Measurements from ENCODE around the gene TPGS1.
A peak's percentile ranks its signal among the peaks of the same experiment; 100 is the strongest.

Gene TPGS1

DNA sequence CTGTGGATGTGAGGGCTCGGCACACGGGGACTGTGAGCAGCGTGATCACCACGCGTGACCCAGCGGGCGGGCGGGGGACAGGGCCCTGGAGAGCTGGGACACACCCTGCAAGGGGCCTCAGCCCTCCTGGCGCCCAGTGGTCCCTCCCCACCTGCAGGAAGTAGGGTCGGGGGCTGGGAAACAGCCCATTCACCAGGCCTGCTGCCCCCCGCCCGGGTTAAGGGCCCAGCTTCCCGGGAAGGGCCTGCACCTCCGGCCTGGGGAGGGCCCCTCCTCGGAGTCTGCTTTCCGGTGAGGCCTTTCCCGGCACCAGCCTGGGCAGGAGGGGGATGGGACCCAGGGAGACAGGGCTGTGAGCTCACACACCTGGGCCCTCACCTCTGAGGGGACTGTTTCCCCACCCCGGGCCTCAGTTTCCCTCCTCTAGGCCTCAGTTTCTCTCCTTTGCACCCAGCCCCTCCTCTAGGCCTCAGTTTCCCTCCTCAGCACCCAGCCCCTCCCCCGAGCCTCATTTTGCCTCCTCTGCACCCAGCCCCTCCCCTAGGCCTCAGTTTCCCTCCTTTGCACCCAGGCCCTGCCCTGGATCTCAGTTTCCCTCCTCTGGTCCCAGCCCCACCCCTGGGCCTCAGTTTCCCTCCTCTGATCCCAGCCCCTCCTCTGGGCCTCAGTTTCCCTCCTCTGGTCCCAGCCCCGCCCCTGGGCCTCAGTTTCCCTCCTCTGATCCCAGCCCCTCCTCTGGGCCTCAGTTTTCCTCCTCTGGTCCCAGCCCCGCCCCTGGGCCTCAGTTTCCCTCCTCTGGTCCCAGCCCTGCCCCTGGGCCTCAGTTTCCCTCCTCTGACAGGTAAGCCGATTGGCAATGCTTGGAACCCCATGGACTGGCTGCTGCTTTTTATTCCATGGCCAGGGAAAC, 12.9 kb upstream of the TPGS1 start:
- Histone ChIP-seq H3K9me3 (ENCODE audit: severe bottlenecking) (no peaks in the 10 kb centered on the region), H3K36me3 (ENCODE audit: low read depth) (no peaks in the 10 kb centered on the region), H3K4me1 (ENCODE audit: insufficient read depth, poor library complexity, severe bottlenecking) (no peaks in the 10 kb centered on the region), H3K27me3 (ENCODE audit: insufficient read depth, poor library complexity, severe bottlenecking) (peaks cover 15% of the 10 kb centered on the region), H3K4me3 (ENCODE audit: severe bottlenecking) (no peak overlapping the region), H3K27ac (ENCODE audit: poor library complexity, severe bottlenecking) (no peak overlapping the region)
- TF ChIP-seq, protein P1, sequence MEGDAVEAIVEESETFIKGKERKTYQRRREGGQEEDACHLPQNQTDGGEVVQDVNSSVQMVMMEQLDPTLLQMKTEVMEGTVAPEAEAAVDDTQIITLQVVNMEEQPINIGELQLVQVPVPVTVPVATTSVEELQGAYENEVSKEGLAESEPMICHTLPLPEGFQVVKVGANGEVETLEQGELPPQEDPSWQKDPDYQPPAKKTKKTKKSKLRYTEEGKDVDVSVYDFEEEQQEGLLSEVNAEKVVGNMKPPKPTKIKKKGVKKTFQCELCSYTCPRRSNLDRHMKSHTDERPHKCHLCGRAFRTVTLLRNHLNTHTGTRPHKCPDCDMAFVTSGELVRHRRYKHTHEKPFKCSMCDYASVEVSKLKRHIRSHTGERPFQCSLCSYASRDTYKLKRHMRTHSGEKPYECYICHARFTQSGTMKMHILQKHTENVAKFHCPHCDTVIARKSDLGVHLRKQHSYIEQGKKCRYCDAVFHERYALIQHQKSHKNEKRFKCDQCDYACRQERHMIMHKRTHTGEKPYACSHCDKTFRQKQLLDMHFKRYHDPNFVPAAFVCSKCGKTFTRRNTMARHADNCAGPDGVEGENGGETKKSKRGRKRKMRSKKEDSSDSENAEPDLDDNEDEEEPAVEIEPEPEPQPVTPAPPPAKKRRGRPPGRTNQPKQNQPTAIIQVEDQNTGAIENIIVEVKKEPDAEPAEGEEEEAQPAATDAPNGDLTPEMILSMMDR (IDR thresholded peaks at IDR 0.05; ENCODE audit: poor library complexity, severe bottlenecking) = no peak
- DNase-seq (ENCODE audit: low spot score) (no peak), ATAC-seq (ENCODE audit: low read depth) (no peak; the same call in 2 of the 3 replicates)

DNA sequence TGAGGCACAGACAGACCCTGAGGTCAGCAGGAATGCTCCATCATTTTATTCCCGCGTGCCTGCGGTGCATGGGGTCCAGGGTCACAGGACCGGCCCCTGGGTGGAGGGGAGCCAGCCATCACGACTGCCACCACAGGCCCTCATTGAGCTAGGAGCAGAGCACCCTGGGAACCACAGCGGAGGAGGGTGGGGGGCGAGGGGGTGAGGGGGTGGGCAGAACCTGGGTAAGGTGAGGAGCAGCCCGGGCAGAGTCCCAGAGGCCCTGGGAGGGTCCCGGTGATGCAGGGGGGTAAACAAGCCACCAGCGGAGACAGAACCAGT, 12.3 kb upstream of the TPGS1 start:
- ATAC-seq (ENCODE audit: low read depth) (no peak), DNase-seq (ENCODE audit: low spot score) (no peak)
- Histone ChIP-seq H3K4me3 (ENCODE audit: severe bottlenecking) (no peak overlapping the region), H3K4me1 (ENCODE audit: insufficient read depth, poor library complexity, severe bottlenecking) (no peaks in the 10 kb centered on the region), H3K27me3 (ENCODE audit: insufficient read depth, poor library complexity, severe bottlenecking) (peaks cover 15% of the 10 kb centered on the region), H3K27ac (ENCODE audit: poor library complexity, severe bottlenecking) (no peak overlapping the region), H3K9me3 (ENCODE audit: severe bottlenecking) (no peaks in the 10 kb centered on the region), H3K36me3 (ENCODE audit: low read depth) (no peaks in the 10 kb centered on the region)
- TF ChIP-seq, protein P1 (IDR thresholded peaks at IDR 0.05; ENCODE audit: poor library complexity, severe bottlenecking) = no peak

DNA sequence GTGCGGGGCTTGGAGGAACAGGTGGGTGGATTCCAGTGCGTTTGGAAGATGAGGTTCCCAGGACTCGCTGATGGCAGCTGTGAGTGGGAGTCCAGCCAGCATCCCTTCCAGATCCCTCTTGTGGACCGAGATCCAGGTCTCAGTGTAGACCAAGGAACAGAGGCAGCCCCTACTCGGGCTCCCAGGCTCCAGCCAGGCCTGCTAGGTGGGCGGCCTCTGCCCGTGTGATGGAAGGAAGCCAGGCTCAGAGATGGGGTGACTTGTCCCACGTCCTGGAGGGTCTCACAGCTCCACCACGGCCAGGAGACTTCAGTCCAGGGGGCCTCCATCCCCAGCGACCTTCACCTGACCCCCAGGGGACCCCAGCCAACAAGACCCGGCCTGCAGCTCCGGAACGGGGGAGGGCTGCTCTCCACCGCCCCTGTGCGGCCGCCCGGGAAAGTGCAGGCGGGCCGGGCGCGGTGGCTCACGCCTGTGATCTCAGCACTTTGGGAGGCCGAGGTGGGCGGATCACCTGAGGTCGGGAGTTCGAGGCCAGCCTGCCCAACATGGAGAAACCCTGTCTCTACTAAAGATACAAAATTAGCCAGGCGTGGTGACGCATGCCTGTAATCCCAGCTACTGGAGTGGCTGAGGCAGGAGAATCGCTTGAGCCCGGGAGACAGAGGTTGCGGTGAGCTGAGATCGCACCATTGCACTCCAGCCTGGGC, 11.7 kb upstream of the TPGS1 start:
- peaks cover 15% of the 10 kb centered on the region for H3K27me3 ChIP-seq (ENCODE audit: insufficient read depth, poor library complexity, severe bottlenecking)
- TF ChIP-seq, protein P1 (IDR thresholded peaks at IDR 0.05; ENCODE audit: poor library complexity, severe bottlenecking) = peak; percentile 63
- DNase-seq (ENCODE audit: low spot score) = no peak
- no peaks in the 10 kb centered on the region for H3K9me3 ChIP-seq (ENCODE audit: severe bottlenecking)
- ATAC-seq (ENCODE audit: low read depth) = peak; percentile 52; the same call in 2 of the 3 replicates
- H3K36me3 ChIP-seq (ENCODE audit: low read depth) = no peaks in the 10 kb centered on the region
- H3K4me1 ChIP-seq (ENCODE audit: insufficient read depth, poor library complexity, severe bottlenecking) = no peaks in the 10 kb centered on the region
- no peak overlapping the region for H3K4me3 ChIP-seq (ENCODE audit: severe bottlenecking)
- H3K27ac ChIP-seq (ENCODE audit: poor library complexity, severe bottlenecking) = no peak overlapping the region

DNA sequence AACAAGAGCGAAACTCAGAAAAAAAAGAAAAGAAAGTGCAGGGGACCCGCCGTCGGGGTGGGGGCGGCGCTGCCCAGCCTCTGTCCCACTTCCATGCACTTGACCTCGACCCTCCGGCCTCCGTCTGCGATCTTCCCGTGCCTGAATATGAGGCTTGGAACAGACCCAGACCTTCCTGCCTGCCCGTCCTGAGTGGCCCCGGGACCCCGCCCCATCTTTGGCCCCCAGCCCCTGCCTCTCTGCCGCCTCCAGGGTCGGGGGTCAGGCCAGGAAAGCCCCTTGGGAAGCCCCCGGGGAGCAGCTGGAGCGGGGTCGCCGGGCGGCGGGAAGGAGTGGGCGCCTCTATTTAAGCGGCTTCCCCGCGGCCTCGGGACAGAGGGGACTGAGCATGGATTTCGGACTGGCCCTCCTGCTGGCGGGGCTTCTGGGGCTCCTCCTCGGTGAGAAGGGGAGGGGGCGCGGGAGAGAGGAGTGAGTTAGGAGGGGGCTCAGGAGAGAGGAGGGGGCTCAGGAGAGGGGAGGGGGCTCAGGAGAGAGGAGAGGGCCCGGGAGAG, 11.1 kb upstream of the TPGS1 start, which contains the start of gene MADCAM1:
TSS of gene MADCAM1 (plus strand) at position 375 of the 554 bp plus-strand sequence. CDS start at position 389, 14 bp downstream.
- ATAC-seq (ENCODE audit: low read depth) = no peak
- Histone ChIP-seq H3K9me3 (ENCODE audit: severe bottlenecking) (no peaks in the 10 kb centered on the region), H3K27ac (ENCODE audit: poor library complexity, severe bottlenecking) (no peak within 1 kb of the TSS), H3K4me3 (ENCODE audit: severe bottlenecking) (no peak within 1 kb of the TSS), H3K27me3 (ENCODE audit: insufficient read depth, poor library complexity, severe bottlenecking) (peaks cover 15% of the 10 kb centered on the region), H3K4me1 (ENCODE audit: insufficient read depth, poor library complexity, severe bottlenecking) (no peaks in the 10 kb centered on the region), H3K36me3 (ENCODE audit: low read depth) (no peaks in the 10 kb centered on the region)
- DNase-seq (ENCODE audit: low spot score) = no peak
- TF ChIP-seq, protein P1 (IDR thresholded peaks at IDR 0.05; ENCODE audit: poor library complexity, severe bottlenecking) = no peak

All from RWPE2 (cell line).